HepG2 (cell line): ENCODE measurements around the gene TMEM8B. TPM values are rescaled to one million over a fixed set of nuclear protein-coding genes. Genes with fewer than 3 reads are reported as not detected.

ENCODE experiments used
- ATAC-seq: fragments of 200-7000 bp; cut with Tn5 transposase; 3 replicates; pipeline ENCODE4 v1.9.1; 2020; ENCODE audit warnings: mild to moderate bottlenecking, moderate library complexity
- BruUV-seq: library from RNA; stranded (reverse); fragments of 400-500 nt; replicated peaks from 2 replicates; lab custom pipeline; 2021; lab: Mats Ljungman, UMichigan
- CTCF ChIA-PET: fragments of 300-600 bp; formaldehyde crosslinking; extraction: SDS; loops from one replicate; lab custom pipeline; 2021; ENCODE audit warnings: low total read pairs, inconsistent platforms, low intra/inter-chr PET ratio; lab: Yijun Ruan, JAX
- POLR2A ChIA-PET: fragments of 350-600 bp; sonication (Branson Sonifier 250); formaldehyde crosslinking; loops from one replicate; lab custom pipeline; 2020; ENCODE audit warnings: antibody characterized with exemption, inconsistent platforms; lab: Yijun Ruan, JAX
- DNase-seq: peaks from one replicate; pipeline ENCODE4 v3.0.0-alpha.2; 2015; ENCODE audit warnings: low spot score
- FAIRE-seq: peaks from 3 replicates; lab custom pipeline; 2011; peaks lifted over from hg19 to GRCh38; lab: Jason Lieb, UNC
- H2AFZ ChIP-seq: one replicate; pipeline ENCODE4 v1.6.1; 2011; ENCODE audit warnings: low read length, inconsistent platforms
- H3K27ac ChIP-seq: fragments of 300-600 bp; 3 replicates; pipeline ENCODE4 v1.8.0; 2011; ENCODE audit warnings: mixed run types, mild to moderate bottlenecking, mixed read lengths, low read length, inconsistent platforms; ENCODE audit not compliant: insufficient read depth; ENCODE audit errors: extremely low read length
- H3K27me3 ChIP-seq, 2 experiments: fragments of 200-600 bp in 1 of 2; 2 replicates in 1 of 2; 3 replicates in 1 of 2; pipeline versions ENCODE4 v1.6.0 to v1.8.0; 2011; ENCODE audit warnings: low read length in 2 of 2, mild to moderate bottlenecking in 2 of 2, moderate library complexity in 2 of 2, inconsistent platforms in 1 of 2; ENCODE audit not compliant: insufficient read depth in 2 of 2, control insufficient read depth in 1 of 2
- H3K36me3 ChIP-seq, 2 experiments: fragments of 200-600 bp in 1 of 2; replicated peaks in 1 of 2; 2 replicates in 1 of 2; 3 replicates in 1 of 2; pipeline versions ENCODE4 v1.5.1 to v1.8.0; 2011; ENCODE audit warnings: low read length in 2 of 2, inconsistent platforms in 1 of 2; ENCODE audit not compliant: insufficient read depth in 2 of 2, control insufficient read depth in 1 of 2
- H3K4me1 ChIP-seq: 2 replicates; pipeline ENCODE4 v1.5.1; 2012; ENCODE audit warnings: low read length, inconsistent platforms; ENCODE audit not compliant: insufficient read depth
- H3K4me2 ChIP-seq: 2 replicates; pipeline ENCODE4 v1.6.0; 2011; ENCODE audit warnings: low read depth, low read length, inconsistent platforms
- H3K4me3 ChIP-seq, 3 experiments: fragments of 200-600 bp in 1 of 3; sonication (generic), shearing (Covaris generic) in 1 of 3; replicated peaks in 1 of 3; 2 replicates each; pipeline ENCODE4 v1.5.1; 2011 to 2016; ENCODE audit warnings: low read length in 3 of 3, inconsistent platforms in 2 of 3, low read depth in 2 of 3, mild to moderate bottlenecking in 2 of 3, control low read depth in 1 of 3, mixed read lengths in 1 of 3; ENCODE audit not compliant: insufficient read depth in 1 of 3
- H3K79me2 ChIP-seq: one replicate; pipeline ENCODE4 v1.6.1; 2011; ENCODE audit warnings: low read length, inconsistent platforms; ENCODE audit not compliant: insufficient read depth
- H3K9ac ChIP-seq: 2 replicates; pipeline ENCODE4 v1.6.0; 2011; ENCODE audit warnings: mild to moderate bottlenecking, low read depth, low read length, inconsistent platforms; ENCODE audit not compliant: insufficient read depth
- H3K9me3 ChIP-seq: 2 replicates; pipeline ENCODE4 v1.5.1; 2012; ENCODE audit warnings: mild to moderate bottlenecking, low read length
- H4K20me1 ChIP-seq: 2 replicates; pipeline ENCODE4 v1.6.0; 2011; ENCODE audit warnings: inconsistent platforms, mild to moderate bottlenecking, low read length, moderate library complexity; ENCODE audit not compliant: insufficient read depth
- ZNF569 ChIP-seq: sonication (generic); formaldehyde crosslinking; IDR thresholded peaks from 2 replicates; pipeline ENCODE4 v1.5.0; 2020; ENCODE audit warnings: mild to moderate bottlenecking, missing genetic modification reagents, moderate library complexity, borderline replicate concordance
- WGBS: methylation state at CpG from one replicate; pipeline ENCODE4 v1.1.6; 2017; ENCODE audit warnings: low lambda C conversion rate; 5-methylcytosine and 5-hydroxymethylcytosine counted together
- in situ Hi-C: cut with HindIII; loops from 2 replicates; pipeline ENCODE4 v1.10.0; 2017; ENCODE audit warnings: low pct_unique_long_range_greater_than_20kb; ENCODE audit not compliant: extremely low pct_ligation_motif_present
- intact Hi-C: fragments of 100-400 bp; cut with micrococcal nuclease; formaldehyde crosslinking; loops from one replicate; pipeline ENCODE4 v1.10.0; 2022; ENCODE audit not compliant: unreplicated experiment
- polyA plus RNA-seq, 8 experiments: library from polyadenylated mRNA; depleted of rRNA in 3 of 8; stranded (reverse) in 7 of 8; unstranded in 1 of 8; fragments of >200 nt; fragmentation: Illumina TruSeq in 4 of 8; extraction: Trizol in 4 of 8; gene quantifications; 2 replicates each; pipeline versions ENCODE4 v1.2.1 to v1.2.3, GENCODE V29; 2011 to 2016; ENCODE audit warnings: low read depth in 4 of 8, missing spikeins in 1 of 8, mixed read lengths in 1 of 8; ENCODE audit not compliant: insufficient read depth in 1 of 8
- total RNA-seq, 5 experiments: library from RNA; depleted of rRNA; stranded (reverse); fragments of >200 nt; fragmentation: Illumina TruSeq; extraction: Trizol; gene quantifications; 2 replicates each; pipeline ENCODE4 v1.2.3, GENCODE V29; 2016; ENCODE audit warnings: low read depth in 1 of 5
- TF ChIP-seq, protein P1 (sequence below): sonication (generic); formaldehyde crosslinking; IDR thresholded peaks from 2 replicates; pipeline ENCODE4 v1.9.0; 2022; ENCODE audit warnings: missing genetic modification reagents, mild to moderate bottlenecking, borderline replicate concordance
- TF ChIP-seq, protein P2 (sequence below): sonication (generic); formaldehyde crosslinking; IDR thresholded peaks from 2 replicates; pipeline ENCODE4 v1.4.0; 2020; ENCODE audit warnings: missing genetic modification reagents

Gene TMEM8B
- total and polyA plus RNA-seq, 2 of the 13 experiments (the other 11 are each of a cell fraction or from before 2014, with no cell fraction given) = 2.1 to 2.7 TPM

DNA sequence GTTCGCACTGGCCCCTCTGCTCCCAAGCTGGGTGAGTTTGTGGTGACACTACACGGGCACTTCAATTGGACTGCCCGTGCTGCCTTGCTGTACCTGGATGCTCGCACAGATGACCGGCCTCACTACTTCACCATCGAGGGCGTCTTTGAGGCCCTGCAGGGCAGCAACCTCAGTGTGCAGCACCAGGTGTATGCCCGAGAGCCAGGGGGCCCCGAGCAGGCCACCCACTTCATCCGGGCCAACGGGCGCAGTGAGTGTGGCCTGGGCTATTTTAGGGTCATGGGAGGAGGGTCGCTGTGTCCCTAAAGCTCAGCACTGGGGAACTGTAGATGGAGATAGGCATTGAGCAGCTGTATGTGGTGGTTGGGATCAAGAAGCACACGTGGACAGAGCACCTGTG is 36.2 kb upstream of the TMEM8B start (continued):
- TF ChIP-seq, protein P1, sequence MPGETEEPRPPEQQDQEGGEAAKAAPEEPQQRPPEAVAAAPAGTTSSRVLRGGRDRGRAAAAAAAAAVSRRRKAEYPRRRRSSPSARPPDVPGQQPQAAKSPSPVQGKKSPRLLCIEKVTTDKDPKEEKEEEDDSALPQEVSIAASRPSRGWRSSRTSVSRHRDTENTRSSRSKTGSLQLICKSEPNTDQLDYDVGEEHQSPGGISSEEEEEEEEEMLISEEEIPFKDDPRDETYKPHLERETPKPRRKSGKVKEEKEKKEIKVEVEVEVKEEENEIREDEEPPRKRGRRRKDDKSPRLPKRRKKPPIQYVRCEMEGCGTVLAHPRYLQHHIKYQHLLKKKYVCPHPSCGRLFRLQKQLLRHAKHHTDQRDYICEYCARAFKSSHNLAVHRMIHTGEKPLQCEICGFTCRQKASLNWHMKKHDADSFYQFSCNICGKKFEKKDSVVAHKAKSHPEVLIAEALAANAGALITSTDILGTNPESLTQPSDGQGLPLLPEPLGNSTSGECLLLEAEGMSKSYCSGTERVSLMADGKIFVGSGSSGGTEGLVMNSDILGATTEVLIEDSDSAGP (CRISPR knock-in tag) = no peak

DNA sequence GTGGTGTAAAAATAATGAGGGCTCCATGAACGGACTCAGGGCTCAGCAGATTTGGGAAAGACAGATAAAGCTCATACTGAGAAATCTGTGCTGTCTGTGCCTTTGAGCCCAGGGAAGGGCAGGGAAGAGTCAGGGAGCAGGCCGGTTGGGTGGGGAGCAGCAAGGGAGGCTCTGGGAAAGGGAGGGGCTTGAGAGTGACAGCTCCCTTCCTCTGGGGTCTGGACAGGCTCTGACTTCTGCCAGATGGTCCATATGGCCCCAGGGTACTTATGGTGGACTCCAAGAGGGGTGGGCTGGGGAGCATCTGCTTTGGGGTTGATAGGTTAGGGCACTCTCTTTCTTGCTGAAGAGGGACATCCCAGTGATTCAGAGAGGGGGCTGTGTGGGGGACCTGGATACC is 35.6 kb upstream of the TMEM8B start:
- POLR2A ChIA-PET = no interaction called here
- FAIRE-seq (no peak), ATAC-seq (no peak), DNase-seq (no peak)
- intact Hi-C loops (no loop called here), in situ Hi-C loops (no loop called here)
- no peak overlapping the region for H3K4me2 ChIP-seq
- no peak for TF ChIP-seq ZNF569 (CRISPR knock-in tag)
- TF ChIP-seq, protein P2, sequence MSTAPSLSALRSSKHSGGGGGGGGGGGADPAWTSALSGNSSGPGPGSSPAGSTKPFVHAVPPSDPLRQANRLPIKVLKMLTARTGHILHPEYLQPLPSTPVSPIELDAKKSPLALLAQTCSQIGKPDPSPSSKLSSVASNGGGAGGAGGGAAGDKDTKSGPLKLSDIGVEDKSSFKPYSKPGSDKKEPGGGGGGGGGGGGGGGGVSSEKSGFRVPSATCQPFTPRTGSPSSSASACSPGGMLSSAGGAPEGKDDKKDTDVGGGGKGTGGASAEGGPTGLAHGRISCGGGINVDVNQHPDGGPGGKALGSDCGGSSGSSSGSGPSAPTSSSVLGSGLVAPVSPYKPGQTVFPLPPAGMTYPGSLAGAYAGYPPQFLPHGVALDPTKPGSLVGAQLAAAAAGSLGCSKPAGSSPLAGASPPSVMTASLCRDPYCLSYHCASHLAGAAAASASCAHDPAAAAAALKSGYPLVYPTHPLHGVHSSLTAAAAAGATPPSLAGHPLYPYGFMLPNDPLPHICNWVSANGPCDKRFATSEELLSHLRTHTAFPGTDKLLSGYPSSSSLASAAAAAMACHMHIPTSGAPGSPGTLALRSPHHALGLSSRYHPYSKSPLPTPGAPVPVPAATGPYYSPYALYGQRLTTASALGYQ (CRISPR knock-in tag) = no peak
- H3K4me3 ChIP-seq = no peak overlapping the region
- no peak overlapping the region for H2AFZ ChIP-seq
- 95% methylated on average over 2 of the region's 2 CpGs for WGBS
- H3K9ac ChIP-seq = no peak overlapping the region
- peaks cover 1 to 6% of the 10 kb centered on the region in 2 experiments; a peak in 1 of 5 replicates for H3K36me3 ChIP-seq
- H3K4me1 ChIP-seq = no peaks in the 10 kb centered on the region; the same call in 1 of the 2 replicates
- no peaks in the 10 kb centered on the region for H3K27me3 ChIP-seq
- no peaks in the 10 kb centered on the region for H4K20me1 ChIP-seq
- no peak overlapping the region for H3K27ac ChIP-seq
- H3K9me3 ChIP-seq = no peaks in the 10 kb centered on the region
- no TSS peak for BruUV-seq
- CTCF ChIA-PET = no interaction called here
- no peaks in the 10 kb centered on the region for H3K79me2 ChIP-seq
